Left lung (tissue), 10 donors: ENCODE results near the gene ADAMTSL1. TPM values are rescaled to one million over a fixed set of nuclear protein-coding genes. Genes with fewer than 3 reads are reported as not detected.

ENCODE experiments used
- ATAC-seq: fragments of 200-7000 bp; cut with Tn5 transposase; one replicate; pipeline ENCODE4 v1.9.1; 2020; ENCODE audit warnings: moderate library complexity
- DNase-seq, 4 donors: peaks; one replicate each; pipeline ENCODE4 v3.0.0-alpha.2; 2013 to 2020
- H3K27ac ChIP-seq, 2 donors: fragments of 200-600 bp; sonication (generic) in 1 of 2; one replicate each; pipeline versions ENCODE4 v1.5.0 to v1.8.0; 2020 to 2021
- H3K27me3 ChIP-seq, 2 donors: fragments of 200-600 bp; sonication (generic) in 1 of 2; one replicate each; pipeline versions ENCODE4 v1.5.0 to v1.8.0; 2020 to 2021
- H3K36me3 ChIP-seq, 2 donors: fragments of 200-600 bp; sonication (generic) in 1 of 2; one replicate each; pipeline versions ENCODE4 v1.5.0 to v1.8.0; 2020 to 2021
- H3K4me1 ChIP-seq, 2 donors: fragments of 200-600 bp; one replicate each; pipeline ENCODE4 v1.8.0; 2021
- H3K4me3 ChIP-seq, 2 donors: fragments of 200-600 bp; sonication (generic) in 1 of 2; one replicate each; pipeline versions ENCODE4 v1.5.0 to v1.8.0; 2020 to 2021; ENCODE audit warnings: mild to moderate bottlenecking in 1 of 2
- H3K9me3 ChIP-seq, 2 donors: fragments of 200-600 bp; sonication (generic) in 1 of 2; one replicate each; pipeline versions ENCODE4 v1.5.0 to v1.8.0; 2020 to 2021
- intact Hi-C, 2 donors: fragments of 100-400 bp; cut with DNase I; formaldehyde crosslinking; loops; one replicate each; pipeline versions ENCODE4 v1.11.2 to v1.14.2; 2022
- polyA plus RNA-seq, 6 donors: library from polyadenylated mRNA; unstranded; fragments of 120-200 nt; gene quantifications; one replicate each; pipeline ENCODE4 v1.2.1, GENCODE V29; 2013; ENCODE audit not compliant: insufficient read length in 6 of 6
- total RNA-seq, 2 donors: library from RNA; stranded (reverse); fragmentation: NEBNext Ultra II Directional; extraction: Animal tissue kit (Norgen Biotek cat#: 25700); gene quantifications; one replicate each; pipeline ENCODE4 v1.2.1, GENCODE V29; 2021
- TF ChIP-seq, protein P1 (sequence below), 2 donors: fragments of 200-600 bp; sonication (generic) in 1 of 2; IDR thresholded peaks; one replicate each; pipeline versions ENCODE4 v1.5.0 to v1.8.0; 2021; ENCODE audit warnings: antibody characterized with exemption in 2 of 2
- donor health status: DM: no; HTN: yes; CAD: no.
- donor health status: DM: no; HTN: no; CAD: no.

Gene ADAMTSL1
- total and polyA plus RNA-seq, 8 donors = 3.0 to 28.1 (median 17.9) TPM

GRCh38 chr9:18673179-18673578 lies 199.2 kb downstream of the ADAMTSL1 start:
- no peak overlapping the region for H3K27ac ChIP-seq
- H3K4me1 ChIP-seq = no peaks in the 10 kb centered on the region
- TF ChIP-seq, protein P1, sequence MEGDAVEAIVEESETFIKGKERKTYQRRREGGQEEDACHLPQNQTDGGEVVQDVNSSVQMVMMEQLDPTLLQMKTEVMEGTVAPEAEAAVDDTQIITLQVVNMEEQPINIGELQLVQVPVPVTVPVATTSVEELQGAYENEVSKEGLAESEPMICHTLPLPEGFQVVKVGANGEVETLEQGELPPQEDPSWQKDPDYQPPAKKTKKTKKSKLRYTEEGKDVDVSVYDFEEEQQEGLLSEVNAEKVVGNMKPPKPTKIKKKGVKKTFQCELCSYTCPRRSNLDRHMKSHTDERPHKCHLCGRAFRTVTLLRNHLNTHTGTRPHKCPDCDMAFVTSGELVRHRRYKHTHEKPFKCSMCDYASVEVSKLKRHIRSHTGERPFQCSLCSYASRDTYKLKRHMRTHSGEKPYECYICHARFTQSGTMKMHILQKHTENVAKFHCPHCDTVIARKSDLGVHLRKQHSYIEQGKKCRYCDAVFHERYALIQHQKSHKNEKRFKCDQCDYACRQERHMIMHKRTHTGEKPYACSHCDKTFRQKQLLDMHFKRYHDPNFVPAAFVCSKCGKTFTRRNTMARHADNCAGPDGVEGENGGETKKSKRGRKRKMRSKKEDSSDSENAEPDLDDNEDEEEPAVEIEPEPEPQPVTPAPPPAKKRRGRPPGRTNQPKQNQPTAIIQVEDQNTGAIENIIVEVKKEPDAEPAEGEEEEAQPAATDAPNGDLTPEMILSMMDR (IDR thresholded peaks at IDR 0.05) = no peak
- H3K9me3 ChIP-seq = no peaks in the 10 kb centered on the region
- intact Hi-C loops = no loop called here
- DNase-seq (no peak), ATAC-seq (no peak)
- no peaks in the 10 kb centered on the region for H3K36me3 ChIP-seq
- no peaks in the 10 kb centered on the region for H3K27me3 ChIP-seq
- no peak overlapping the region for H3K4me3 ChIP-seq

- Histone ChIP-seq H3K4me3 (no peak overlapping the region), H3K4me1 (peaks cover 0 to 4% of the 10 kb centered on the region in 2 donors), H3K27me3 (no peaks in the 10 kb centered on the region), H3K27ac (no peak overlapping the region), H3K36me3 (no peaks in the 10 kb centered on the region), H3K9me3 (no peaks in the 10 kb centered on the region)
- no peak for DNase-seq
- TF ChIP-seq, protein P1 (IDR thresholded peaks at IDR 0.05) = no peak
- ATAC-seq = no peak
- intact Hi-C loops = no loop called here
These were observed 201.4 kb downstream of the ADAMTSL1 start for GRCh38 chr9:18675332-18675731.

DNA sequence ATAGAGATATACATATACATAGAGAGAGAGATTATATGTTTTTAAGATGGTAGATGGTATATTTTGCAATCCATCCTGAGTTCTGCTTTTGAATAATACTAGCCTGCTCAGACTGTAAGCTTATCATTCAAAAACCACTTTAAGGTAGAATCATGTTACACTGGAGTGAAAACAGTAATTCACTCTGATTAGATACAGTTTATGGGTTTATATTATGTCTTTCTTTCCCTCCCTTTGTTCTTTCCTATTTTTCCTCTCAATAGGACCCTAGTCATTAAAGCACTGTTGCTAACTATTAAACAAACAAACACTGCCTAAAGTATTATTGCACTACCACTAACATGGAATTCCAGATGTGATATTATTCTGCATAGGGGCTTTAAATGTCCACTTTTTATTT lies 202.0 kb downstream of the ADAMTSL1 start:
- TF ChIP-seq, protein P1 (IDR thresholded peaks at IDR 0.05) = no peak
- no peak overlapping the region for H3K27ac ChIP-seq
- no peaks in the 10 kb centered on the region for H3K36me3 ChIP-seq
- H3K27me3 ChIP-seq = no peaks in the 10 kb centered on the region
- H3K4me1 ChIP-seq = peaks cover 0 to 4% of the 10 kb centered on the region in 2 donors
- H3K9me3 ChIP-seq = no peaks in the 10 kb centered on the region
- H3K4me3 ChIP-seq = no peak overlapping the region
- intact Hi-C loops = no loop called here
- DNase-seq (no peak), ATAC-seq (no peak)

DNA sequence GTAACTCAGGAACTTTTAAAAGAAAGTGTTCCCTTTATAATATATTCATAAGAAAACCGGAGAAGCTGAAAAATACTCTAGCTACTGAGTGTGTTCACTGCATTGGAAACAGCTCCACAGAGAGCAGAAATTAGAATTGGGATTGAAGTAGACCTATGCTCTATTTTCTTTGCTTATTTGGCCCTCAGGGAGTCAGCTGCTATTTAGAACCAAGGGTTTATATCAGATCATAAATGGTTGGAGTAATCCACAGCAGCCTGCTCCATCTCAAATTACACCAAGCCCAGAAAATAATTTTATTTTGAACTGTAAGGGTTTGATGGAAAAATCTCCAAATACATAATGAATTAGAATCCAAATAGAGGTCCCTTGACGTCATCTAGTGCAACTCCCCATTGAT lies 202.6 kb downstream of the ADAMTSL1 start:
- intact Hi-C loops = no loop called here
- no peak overlapping the region for H3K27ac ChIP-seq
- TF ChIP-seq, protein P1 (IDR thresholded peaks at IDR 0.05) = no peak
- H3K4me3 ChIP-seq = no peak overlapping the region
- H3K9me3 ChIP-seq = no peaks in the 10 kb centered on the region
- no peaks in the 10 kb centered on the region for H3K27me3 ChIP-seq
- ATAC-seq (no peak), DNase-seq (no peak)
- H3K4me1 ChIP-seq = peaks cover 0 to 4% of the 10 kb centered on the region in 2 donors
- no peaks in the 10 kb centered on the region for H3K36me3 ChIP-seq

DNA sequence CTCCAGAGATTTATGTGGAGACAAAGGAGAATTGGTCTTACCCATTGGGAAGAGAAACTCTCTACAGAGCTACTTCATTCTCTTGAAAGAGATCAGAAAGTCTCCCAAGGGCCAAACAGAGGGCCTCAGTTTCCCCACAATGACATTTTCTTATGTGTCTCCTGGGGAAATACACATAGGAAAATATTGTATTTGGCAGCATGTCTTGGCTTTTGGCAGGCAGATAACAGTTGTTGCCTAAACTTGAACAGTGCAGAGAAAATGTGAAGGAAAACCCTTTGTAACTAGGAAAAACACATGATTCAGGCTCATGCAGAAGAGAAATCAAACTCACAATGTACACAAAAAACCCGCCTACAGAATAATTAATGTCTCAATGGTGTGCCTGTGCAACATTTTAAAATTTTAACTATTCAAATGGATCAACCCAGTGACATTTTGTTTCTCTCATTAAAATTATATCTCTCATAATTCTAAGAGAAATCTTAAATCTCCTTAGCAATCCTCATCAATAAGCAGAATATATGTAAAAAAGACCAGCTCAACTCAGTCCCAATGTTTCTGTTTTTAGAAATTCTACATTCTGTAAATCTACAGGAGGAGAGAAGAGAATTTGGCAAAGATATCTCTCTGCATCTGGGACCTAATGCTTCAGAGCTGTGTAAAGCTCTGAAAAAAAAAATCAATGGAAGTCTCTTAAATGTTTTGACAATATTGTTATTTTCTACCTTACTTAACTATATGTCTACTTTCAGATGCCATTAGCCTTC lies 205.1 kb downstream of the ADAMTSL1 start:
- ATAC-seq (no peak), DNase-seq (no peak)
- no peaks in the 10 kb centered on the region for H3K36me3 ChIP-seq
- H3K27me3 ChIP-seq = no peaks in the 10 kb centered on the region
- H3K27ac ChIP-seq = no peak overlapping the region
- intact Hi-C loops = no loop called here
- TF ChIP-seq, protein P1 (IDR thresholded peaks at IDR 0.05) = no peak
- H3K4me1 ChIP-seq = peaks cover 0 to 4% of the 10 kb centered on the region in 2 donors
- no peak overlapping the region for H3K4me3 ChIP-seq
- no peaks in the 10 kb centered on the region for H3K9me3 ChIP-seq
